ENCODE measurements around the gene TTC23. TPM values are rescaled to one million over a fixed set of nuclear protein-coding genes. Genes with fewer than 3 reads are reported as not detected.

The TTC23 gene
- total RNA-seq, 1 donor from 2014 or later, result 45.3 TPM

- Histone ChIP-seq H3K36me3 (no peaks in the 10 kb centered on the region), H3K4me3 (no peak overlapping the region), H3K27me3 (no peaks in the 10 kb centered on the region), H3K27ac (no peak overlapping the region), H3K9ac (no peak overlapping the region), H3F3A (ENCODE audit: low read depth) (no peaks in the 10 kb centered on the region), H3K4me1 (no peaks in the 10 kb centered on the region), H4K20me1 (ENCODE audit: low read depth) (no peaks in the 10 kb centered on the region), H3K79me2 (ENCODE audit: low read depth) (no peaks in the 10 kb centered on the region), H3K9me3 (ENCODE audit: low read depth) (no peaks in the 10 kb centered on the region), H2AFZ (replicated peaks) (no peak overlapping the region), H3K4me2 (no peak overlapping the region)
- DNase-seq (ENCODE audit: low spot score), result no peak
- no peaks in the 10 kb centered on the region for H3K4me1 Mint-ChIP-seq
- TF ChIP-seq EZH2 (IDR thresholded peaks at IDR 0.05), result no peak
- TF ChIP-seq EZH2phosphoT487 (IDR thresholded peaks at IDR 0.05), result no peak
- no peak for TF ChIP-seq CTCF (IDR thresholded peaks at IDR 0.05)
- no peak overlapping the region for H3K4me3 Mint-ChIP-seq
- no peak overlapping the region for H3K27ac Mint-ChIP-seq
- no peaks in the 10 kb centered on the region for H3K27me3 Mint-ChIP-seq (ENCODE audit: insufficient read depth, low read depth)
- H3K9me3 Mint-ChIP-seq, result peaks cover 13% of the 10 kb centered on the region
- H3K36me3 Mint-ChIP-seq, result peaks cover 31% of the 10 kb centered on the region
Observed at GRCh38 chr15:99291643-99292042, 42.3 kb upstream of the TTC23 start.

GRCh38 chr15:99283717-99284116 is 34.3 kb upstream of the TTC23 start:
- no peaks in the 10 kb centered on the region for H3K27me3 ChIP-seq
- no peaks in the 10 kb centered on the region for H3K36me3 ChIP-seq
- no peaks in the 10 kb centered on the region for H3K9me3 ChIP-seq (ENCODE audit: low read depth)
- no peak for DNase-seq (ENCODE audit: low spot score)
- H3K4me3 ChIP-seq, result no peak overlapping the region
- no peak overlapping the region for H3K27ac Mint-ChIP-seq
- H4K20me1 ChIP-seq (ENCODE audit: low read depth), result no peaks in the 10 kb centered on the region
- H3K4me3 Mint-ChIP-seq, result no peak overlapping the region
- peaks cover 3% of the 10 kb centered on the region for H3K36me3 Mint-ChIP-seq
- H3K4me1 ChIP-seq, result no peaks in the 10 kb centered on the region
- no peaks in the 10 kb centered on the region for H3K79me2 ChIP-seq (ENCODE audit: low read depth)
- H3K4me2 ChIP-seq, result no peak overlapping the region
- H3K4me1 Mint-ChIP-seq, result no peaks in the 10 kb centered on the region
- TF ChIP-seq EZH2 (IDR thresholded peaks at IDR 0.05) (no peak), EZH2phosphoT487 (IDR thresholded peaks at IDR 0.05) (no peak), CTCF (IDR thresholded peaks at IDR 0.05) (no peak)
- no peaks in the 10 kb centered on the region for H3F3A ChIP-seq (ENCODE audit: low read depth)
- peaks cover 2% of the 10 kb centered on the region for H3K27me3 Mint-ChIP-seq (ENCODE audit: insufficient read depth, low read depth)
- H2AFZ ChIP-seq (replicated peaks), result no peak overlapping the region
- no peak overlapping the region for H3K27ac ChIP-seq
- H3K9me3 Mint-ChIP-seq, result no peaks in the 10 kb centered on the region
- H3K9ac ChIP-seq, result no peak overlapping the region

GRCh38 chr15:99282586-99282985 is 33.2 kb upstream of the TTC23 start:
- Histone ChIP-seq H3K9me3 (ENCODE audit: low read depth) (no peaks in the 10 kb centered on the region), H3K27me3 (no peaks in the 10 kb centered on the region)
- H3K36me3 Mint-ChIP-seq, result peaks cover 3% of the 10 kb centered on the region

More at GRCh38 chr15:99282586-99282985, 33.2 kb upstream of the TTC23 start:
- Histone ChIP-seq H3F3A (ENCODE audit: low read depth) (no peaks in the 10 kb centered on the region), H3K4me1 (no peaks in the 10 kb centered on the region), H2AFZ (replicated peaks) (no peak overlapping the region), H3K9ac (no peak overlapping the region), H3K4me3 (no peak overlapping the region), H3K79me2 (ENCODE audit: low read depth) (no peaks in the 10 kb centered on the region), H4K20me1 (ENCODE audit: low read depth) (no peaks in the 10 kb centered on the region), H3K4me2 (no peak overlapping the region), H3K27ac (no peak overlapping the region), H3K36me3 (no peaks in the 10 kb centered on the region)
- H3K27me3 Mint-ChIP-seq (ENCODE audit: insufficient read depth, low read depth), result peaks cover 2% of the 10 kb centered on the region
- no peak for DNase-seq (ENCODE audit: low spot score)
- H3K4me1 Mint-ChIP-seq, result no peaks in the 10 kb centered on the region
- H3K27ac Mint-ChIP-seq, result no peak overlapping the region
- no peak for TF ChIP-seq EZH2phosphoT487 (IDR thresholded peaks at IDR 0.05)
- no peak for TF ChIP-seq EZH2 (IDR thresholded peaks at IDR 0.05)
- TF ChIP-seq CTCF (IDR thresholded peaks at IDR 0.05), result no peak
- no peak overlapping the region for H3K4me3 Mint-ChIP-seq
- no peaks in the 10 kb centered on the region for H3K9me3 Mint-ChIP-seq

Measured in neural progenitor cell (in vitro differentiated cells).